Hematopoietic multipotent progenitor cell treated with erythropoietin and hydrocortisone succinate and interleukin-3 and kit ligand, for 6 days (in vitro differentiated cells): ENCODE results near the gene STING1.
A peak's percentile ranks its signal among the peaks of the same experiment; 100 is the strongest.
"Not testable (repeated sequence)": the region's sequence is repeated elsewhere in the genome, so short reads cannot be mapped to it uniquely, and the experiment has no call there.

ENCODE experiments used
- DNase-seq: peaks from one replicate; pipeline ENCODE4 v3.0.0-alpha.2; 2015

The STING1 gene

DNA sequence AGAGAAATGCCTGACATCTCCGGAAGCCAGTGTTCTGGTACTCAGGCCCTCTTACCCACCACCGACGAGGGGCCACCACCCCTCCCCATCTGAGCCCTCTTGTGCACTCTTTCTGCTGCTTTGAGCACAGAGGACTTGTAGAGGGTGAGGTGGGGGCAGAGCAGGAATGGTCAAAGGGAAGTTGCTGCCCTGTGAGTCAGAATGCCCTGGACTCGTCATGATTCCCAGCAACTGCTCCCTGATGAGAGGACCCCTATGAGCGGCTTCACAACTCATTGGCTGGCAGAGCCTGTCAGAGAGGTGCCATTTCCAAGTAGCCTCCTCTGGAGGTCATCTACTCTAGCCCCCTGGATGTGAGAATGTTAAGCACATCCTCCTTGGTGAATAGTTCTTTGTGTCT is 20.9 kb downstream of the STING1 start:
- no peak for DNase-seq

- no peak for DNase-seq
Observed at GRCh38 chr5:139461176-139461575, 21.4 kb downstream of the STING1 start.

GRCh38 chr5:139460455-139460854 is 22.1 kb downstream of the STING1 start:
- no peak for DNase-seq

GRCh38 chr5:139459451-139459934 is 23.1 kb downstream of the STING1 start:
- no peak for DNase-seq

DNA sequence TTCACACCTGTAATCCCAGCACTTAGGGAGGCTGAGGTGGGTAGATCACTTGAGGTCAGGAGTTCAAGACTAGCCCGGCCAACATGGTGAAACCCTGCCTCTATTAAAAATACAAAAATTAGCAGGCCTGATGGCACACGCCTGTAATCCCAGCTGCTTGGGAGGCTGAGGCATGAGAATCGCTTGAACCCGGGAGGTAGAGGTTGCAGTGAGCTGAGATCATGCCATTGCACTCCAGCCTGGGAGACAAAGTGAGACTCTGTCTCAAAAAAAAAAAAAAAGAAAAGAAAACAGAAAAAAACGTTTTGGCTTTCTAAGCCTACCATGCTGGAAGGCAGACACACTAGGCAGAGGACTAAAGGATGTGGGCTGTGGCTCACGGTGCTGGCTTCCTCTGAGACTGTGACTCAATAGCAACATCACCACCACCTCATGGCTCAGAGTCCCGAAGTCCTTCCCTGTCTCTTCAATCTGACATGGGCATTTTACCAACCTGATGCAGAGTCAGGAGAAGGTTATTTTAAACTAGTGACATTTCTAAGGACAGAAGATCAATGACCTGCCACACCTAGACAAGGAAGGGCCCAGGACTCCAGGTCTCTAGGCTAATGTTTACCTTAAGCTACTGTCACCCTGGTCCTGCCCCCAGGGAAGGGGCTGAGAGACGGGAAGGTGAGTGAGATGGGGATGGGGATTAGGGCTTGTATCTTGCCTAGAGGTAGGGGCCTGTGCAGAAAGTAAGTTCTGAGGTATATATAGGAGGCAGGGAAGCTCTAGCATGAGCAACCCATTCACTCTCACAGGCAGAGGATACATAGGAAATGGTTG is 23.8 kb downstream of the STING1 start:
- DNase-seq, result peak; percentile 68

- no peak for DNase-seq
Observed at GRCh38 chr5:139457653-139458306, 24.8 kb downstream of the STING1 start.

GRCh38 chr5:139457241-139457640 is 25.3 kb downstream of the STING1 start:
- DNase-seq, result no peak

GRCh38 chr5:139456776-139457175 is 25.8 kb downstream of the STING1 start:
- no peak for DNase-seq

GRCh38 chr5:139454568-139455290 is 27.8 kb downstream of the STING1 start:
- no peak for DNase-seq

DNA sequence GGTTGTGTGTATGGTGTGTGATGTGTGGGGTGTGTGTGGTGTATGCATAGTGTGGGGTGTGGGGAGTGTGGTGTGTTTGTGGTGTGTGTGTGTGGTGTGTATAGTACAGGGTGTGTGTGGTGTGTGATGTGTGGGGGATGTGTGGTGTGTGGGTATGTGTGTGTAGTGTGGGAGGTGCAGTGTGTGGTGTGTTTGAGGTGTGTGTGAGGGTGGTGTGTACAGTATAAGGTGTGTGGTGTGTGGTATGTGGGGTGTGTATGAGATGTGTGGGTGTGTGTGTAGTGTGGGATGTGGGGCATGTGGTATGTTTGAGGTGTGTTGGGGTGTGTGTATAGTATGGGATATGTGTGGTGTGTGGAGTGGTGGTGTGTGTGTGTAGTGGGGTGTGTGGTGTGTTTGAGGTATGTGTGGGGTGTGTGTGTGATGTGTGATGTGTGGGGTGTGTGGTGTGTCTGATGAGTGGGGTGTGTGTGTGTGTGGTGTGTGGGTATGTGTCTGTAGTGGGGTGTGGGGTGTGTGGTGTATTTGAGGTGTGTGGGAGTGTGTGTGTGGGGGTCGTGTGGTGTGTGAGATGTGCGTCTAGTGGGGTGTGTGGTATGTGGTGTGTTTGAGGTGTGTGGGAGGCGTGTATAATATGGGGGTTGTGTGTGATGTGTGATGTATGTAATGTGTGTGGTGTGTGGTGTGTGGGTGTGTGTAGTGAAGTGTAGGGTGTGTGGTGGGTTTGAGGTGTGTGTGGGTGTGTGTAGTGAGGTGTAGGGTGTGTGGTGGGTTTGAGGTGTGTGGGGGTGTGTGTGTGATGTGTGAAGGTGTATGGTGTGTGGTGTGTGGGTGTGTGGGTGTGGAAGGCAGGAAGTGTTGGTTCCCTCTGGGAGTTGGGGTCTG is 28.6 kb downstream of the STING1 start:
- DNase-seq, result no peak

- no peak for DNase-seq
Observed at GRCh38 chr5:139451878-139452660, 30.5 kb downstream of the STING1 start.

- DNase-seq, result no peak
Observed at GRCh38 chr5:139451176-139451575, 31.4 kb downstream of the STING1 start.

DNA sequence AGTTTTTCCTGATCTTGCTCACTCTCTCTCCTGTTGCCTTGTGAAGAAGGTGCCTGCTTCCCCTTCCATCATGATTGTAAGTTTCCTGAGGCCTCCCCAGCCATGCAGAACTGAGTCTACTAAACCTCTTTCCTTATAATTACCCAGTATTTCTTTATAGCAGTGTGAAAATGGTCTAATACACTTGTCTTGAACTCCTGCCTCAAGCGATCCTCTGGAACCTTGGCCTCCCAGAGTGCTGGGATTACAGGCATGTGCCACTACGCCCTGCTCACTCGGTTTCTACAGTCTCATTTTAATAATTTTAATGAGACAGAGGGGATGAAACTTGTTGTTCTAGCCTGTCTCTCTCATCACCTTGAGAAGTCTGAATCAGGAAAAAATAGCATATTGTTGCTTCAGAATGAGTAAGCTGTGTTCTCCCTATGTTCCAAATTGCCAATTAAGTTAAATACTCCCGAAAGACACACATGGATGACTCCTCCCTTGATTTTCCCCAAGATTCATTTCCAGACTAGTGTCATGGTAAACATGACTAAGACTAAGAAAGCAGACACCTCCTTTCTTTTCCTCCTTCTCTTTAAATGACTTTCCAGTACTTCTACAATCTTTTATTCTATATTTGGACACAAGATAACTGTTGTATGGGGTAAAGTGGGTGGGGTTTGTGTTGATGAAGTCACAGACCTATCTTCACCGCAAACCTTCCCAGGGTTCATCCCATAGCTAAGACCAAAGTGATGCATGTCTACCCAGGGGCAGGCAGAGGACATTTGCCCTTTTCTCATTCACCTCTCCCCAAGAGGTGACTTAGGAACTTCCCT is 35.4 kb downstream of the STING1 start:
- DNase-seq, result no peak

- DNase-seq, result no peak
Observed at GRCh38 chr5:139445325-139446170, 37.0 kb downstream of the STING1 start.

DNA sequence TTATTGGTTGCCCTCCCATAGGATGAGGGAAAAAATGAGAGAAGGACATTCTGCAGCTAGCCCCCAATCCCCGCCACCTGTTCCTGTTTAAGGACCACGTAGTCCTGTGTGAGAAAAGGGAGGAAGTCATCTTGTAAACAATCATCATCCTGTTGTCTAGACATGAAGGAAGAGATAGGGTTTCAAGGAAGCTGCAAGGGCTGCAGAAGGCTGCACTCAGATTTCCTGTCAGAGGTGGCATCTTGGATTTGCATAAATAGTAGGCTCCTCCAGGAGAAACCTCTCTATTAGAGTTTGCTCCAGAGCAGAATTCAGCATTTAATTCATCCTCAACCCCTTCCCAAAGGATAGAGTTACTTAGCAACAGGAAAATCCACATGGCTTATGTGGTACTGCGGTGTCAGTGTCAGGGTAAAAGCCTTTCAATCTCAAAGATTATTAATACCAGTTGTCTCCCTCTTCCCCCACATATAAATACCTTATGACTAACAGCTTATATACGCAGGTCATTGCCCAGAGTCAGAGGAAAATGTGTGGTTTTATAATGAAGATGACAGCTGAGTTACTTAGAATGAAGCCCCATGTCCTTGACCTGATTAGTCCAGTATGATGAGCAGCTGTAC is 38.6 kb downstream of the STING1 start:
- DNase-seq, result no peak

- DNase-seq, result not testable (repeated sequence)
Observed at GRCh38 chr5:139440416-139440815, 42.1 kb downstream of the STING1 start.

DNA sequence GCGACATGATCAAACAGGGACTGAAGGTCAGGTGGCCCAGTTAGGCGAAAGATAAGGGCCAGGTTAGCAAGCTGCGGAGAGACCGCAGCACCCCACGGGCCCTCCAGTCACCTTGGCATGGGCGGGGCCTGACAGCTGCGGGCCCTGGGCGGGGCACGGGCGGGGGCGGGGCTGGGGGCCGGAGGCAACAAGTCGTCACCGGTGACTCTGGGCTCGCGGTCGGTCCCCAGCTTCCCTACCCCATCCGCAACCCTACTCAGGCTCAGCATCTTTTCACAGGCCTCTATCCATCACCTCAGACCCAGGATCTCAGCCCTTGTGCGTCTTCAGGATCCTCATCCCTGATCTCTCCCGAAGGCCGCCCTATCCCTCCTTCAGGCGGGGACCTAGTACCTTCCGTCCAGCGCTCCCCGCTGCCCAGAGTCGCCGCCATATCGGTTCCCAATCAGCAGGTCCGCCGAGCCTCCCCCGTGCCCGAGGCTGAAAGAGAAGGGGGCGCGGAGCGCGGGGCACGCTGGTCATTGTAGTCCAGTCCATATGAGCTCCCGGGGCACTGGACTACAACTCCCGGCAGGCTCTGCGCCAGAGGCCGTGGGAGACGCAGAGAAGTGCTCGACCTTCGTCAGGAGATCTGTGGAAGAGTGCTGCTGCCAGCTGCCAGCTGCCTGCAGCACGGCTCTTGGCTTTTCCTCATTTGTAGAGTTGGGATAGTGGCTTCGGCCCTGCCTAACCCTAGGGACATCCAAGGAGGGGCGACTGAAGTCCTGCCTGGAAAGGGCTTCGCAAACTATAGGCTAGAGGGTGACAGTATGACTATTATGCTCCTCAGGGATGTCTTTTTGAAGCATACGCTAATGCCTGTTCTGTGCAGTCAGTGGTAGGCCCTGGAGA is 43.3 kb downstream of the STING1 start, which contains the start of gene DNAJC18:
DNAJC18 (minus strand) TSS at position 513 of the 891 bp plus-strand sequence; CDS start at position 433, 80 bp downstream.
- DNase-seq, result peak; percentile 93

DNA sequence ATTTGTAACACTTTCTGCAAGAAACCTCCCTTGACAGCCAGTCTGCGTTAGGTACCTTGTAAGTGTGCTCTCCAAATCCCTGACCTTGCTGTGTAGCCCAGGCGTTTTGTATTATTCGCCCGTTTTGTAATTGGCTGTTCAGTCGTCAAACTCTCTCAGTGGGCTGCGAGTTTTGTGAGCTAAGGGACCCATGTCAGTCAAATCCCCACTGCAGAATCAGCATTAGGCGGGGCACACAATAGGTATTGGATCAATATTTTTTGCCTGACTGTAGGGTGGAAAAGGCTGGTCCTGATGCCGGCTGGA is 43.9 kb downstream of the STING1 start:
- DNase-seq, result no peak
